HT1080 (cell line): ENCODE data around the gene ABCA13. TPM values are rescaled to one million over a fixed set of nuclear protein-coding genes. Genes with fewer than 3 reads are reported as not detected.

Experiments
- DNase-seq: peaks from one replicate; pipeline ENCODE4 v3.0.0-alpha.2; 2015; ENCODE audit warnings: low read depth
- total RNA-seq: library from RNA; depleted of rRNA; stranded (reverse); fragments of >200 nt; shearing (Covaris generic); gene quantifications from 2 replicates; pipeline ENCODE4 v1.2.3, GENCODE V29; 2014

The ABCA13 gene
- total RNA-seq, 1 experiment from 2014 or later = 1.7 TPM

DNA sequence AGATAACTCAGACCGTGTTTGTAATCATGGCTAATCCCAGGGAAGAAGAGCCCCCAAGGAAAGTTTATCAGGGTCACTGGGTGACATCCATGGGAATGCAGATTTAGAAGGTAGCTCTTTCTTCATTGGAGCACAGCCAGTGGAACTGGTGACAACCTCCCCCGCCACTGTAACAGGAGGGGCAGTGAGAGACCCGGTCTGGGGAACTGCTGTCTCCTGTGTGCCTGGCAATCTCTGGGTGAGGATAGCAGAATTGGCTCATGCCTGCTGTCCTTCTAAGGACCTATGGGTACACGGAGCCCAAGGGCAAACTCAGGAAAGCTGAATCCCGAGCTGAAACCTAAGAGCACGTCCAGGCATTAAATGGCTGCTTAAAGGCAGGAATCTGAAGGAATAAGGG is 341.6 kb downstream of the ABCA13 start:
- DNase-seq = no peak

DNA sequence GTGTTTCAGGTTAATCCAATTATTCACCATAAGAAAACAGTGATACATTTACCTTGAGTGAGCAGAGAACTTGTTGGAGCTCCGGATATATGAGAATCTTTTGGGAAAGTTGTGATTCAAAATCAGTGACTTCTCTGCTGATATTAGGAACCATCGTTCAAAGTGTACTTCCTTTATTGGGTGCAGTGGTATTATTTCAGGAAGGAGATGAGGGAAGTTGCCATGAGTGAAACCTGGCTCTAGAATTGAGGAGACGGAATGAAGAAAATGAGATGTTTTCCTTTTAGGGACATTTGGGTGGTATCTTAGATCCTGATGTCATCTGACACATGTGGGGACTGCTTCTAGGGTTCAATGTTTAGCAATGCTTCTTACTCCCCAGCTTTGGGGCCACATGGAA is 343.9 kb downstream of the ABCA13 start:
- no peak for DNase-seq

DNA sequence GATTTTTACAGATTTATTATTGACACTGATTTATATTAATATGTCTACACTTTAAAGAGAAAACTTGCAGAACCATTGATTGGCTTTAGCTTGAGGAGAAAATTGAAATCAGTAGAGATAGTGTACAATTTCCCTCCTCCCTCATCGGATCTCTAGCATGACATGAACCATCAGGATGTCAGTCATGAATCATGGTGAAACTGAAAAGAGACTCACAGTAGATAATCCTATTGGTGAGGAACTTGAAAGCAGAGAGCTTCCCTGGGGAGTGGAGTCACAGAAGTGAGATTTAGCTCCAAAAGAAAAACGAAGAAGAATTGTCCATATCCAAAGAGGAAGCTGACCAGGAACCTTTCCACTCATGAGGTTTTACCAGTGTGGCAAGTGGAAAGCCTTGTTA is 346.8 kb downstream of the ABCA13 start:
- no peak for DNase-seq

DNA sequence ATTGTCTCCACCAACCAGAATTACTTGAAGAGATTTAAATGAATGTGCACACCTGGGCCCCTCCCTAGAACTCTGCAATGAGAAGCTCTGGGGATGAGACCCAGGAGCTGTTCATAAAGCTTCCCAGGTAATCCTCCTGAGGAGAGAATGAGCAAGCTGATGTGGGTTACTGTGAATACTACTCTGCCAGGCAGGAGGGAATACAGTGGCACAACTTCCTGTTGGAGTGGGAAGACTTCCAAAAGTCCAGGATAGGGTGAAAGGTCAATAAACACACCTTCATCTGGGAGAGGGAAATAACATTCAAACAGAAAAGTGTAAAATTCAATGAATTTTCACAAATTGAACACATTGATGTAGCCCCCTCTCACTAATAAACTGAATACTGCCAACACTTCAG is 351.4 kb downstream of the ABCA13 start:
- DNase-seq = no peak

DNA sequence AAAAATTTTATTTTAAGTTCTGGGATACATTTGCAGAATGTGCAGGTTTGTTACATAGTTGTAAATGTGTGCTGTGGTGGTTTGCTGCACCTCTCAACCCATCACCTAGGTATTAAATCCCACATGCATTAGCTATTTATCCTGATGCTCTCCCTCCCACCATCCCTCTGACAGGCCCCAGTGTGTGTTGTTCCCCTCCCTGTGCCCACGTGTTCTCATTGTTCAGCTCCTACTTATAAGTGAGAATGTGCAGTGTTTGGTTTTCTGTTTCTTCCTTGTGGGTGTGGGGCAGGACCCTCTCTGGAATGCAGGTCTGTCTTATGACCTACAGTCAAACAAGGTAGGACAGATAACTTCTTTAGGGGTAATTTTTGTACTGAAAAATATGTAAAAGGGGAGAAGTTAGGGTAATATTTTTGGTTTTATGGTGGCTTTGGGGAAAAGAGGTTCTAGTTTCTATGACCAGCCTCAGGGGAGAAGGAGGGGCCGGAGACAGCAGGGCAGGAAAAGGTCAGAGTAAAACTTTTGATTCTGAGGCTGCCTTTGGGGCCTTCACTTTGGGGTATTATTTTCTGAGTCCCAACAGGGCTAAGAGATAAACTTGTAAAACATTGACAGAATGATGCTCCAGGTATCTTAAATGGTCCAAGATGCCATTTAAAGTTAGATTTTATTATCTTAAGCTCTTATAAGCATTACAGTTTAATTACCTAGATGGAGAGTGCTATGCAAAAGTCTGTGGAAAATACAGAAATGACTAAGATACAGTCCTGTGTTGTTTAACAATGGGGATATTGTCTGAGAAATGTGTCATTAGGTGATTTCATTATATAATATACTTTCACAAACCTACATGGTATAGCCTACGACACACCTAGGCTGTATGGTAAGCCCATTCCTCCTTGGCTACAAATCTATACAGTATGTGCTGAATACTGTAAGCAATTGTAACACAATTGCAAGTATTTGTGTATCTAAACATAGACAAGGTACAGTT is 354.8 kb downstream of the ABCA13 start:
- peak; percentile 24 for DNase-seq

DNA sequence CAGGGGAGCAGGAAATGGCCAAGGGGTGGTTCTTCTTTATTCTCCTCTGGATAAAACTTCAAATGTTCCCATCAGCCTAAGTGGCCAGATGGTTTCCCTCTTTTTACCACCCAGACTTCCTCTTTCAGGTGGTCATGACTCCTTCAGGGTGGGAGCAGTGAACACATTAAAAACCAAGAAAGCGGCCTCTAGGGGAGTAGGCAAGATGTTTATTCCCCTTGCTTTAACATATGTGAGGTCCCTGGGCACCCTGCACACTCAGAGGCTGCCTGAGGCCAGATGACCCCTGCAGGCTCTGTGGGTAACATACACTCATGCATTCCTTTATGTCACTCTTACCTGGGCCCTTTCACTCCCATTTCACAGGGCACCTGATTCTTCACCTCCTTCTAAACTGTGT is 357.4 kb downstream of the ABCA13 start:
- DNase-seq = peak; percentile 4

DNA sequence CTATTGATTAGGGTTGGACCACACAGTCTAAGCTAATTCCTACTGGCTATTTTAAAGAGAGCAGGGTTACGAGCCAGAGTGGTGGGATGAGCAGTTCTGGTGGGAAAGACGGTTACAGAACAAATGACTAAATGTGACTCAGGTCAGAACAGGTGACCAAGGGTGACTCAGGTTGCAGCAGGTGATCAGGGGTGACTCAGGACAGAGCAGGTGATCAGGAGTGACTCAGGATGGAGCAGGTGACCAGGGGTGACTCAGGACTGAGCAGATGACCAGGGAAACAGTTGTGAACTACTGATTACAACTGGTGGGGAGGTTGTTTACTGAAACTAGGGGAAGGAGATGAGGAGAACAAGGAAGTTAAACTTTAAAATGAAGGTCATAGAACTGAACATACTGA is 366.3 kb downstream of the ABCA13 start:
- DNase-seq = peak; percentile 81

DNA sequence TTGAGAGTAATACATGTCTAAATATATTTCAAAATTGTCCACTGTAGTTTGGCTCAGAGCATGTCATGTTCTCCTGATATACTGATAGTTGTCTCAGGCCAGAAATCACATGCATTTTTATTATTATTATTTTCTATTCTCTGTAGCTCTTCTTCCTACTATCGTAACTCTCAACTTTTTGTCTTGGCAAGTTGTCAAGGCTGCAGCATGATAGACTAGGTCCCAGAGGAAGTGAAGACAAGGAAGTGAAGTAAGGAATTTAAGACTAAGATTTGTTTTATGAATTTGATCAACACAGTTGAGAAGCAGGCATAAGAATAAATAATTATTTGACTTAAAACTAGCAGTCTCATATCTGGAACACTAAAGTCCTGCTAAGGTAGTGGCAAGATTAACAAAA is 369.5 kb downstream of the ABCA13 start:
- no peak for DNase-seq

DNA sequence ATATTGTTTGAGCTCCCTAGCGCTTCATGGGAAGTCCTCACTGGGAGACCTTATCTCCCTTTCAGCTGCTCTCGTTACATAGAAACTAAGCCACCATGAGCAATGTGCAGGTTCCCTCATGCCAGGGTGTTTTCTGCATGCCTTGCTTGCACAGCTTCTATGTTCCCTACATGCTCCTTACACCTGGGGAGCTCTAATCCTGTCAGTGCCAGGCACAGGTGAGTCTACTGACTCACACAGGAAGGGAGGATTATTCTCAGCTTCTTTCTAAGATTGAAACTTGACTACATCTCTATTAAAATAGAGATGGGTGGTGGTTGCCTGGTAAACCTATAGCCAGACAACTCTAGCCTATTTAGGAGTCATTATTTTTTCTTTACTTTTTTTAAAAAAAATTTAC is 377.4 kb downstream of the ABCA13 start:
- no peak for DNase-seq

DNA sequence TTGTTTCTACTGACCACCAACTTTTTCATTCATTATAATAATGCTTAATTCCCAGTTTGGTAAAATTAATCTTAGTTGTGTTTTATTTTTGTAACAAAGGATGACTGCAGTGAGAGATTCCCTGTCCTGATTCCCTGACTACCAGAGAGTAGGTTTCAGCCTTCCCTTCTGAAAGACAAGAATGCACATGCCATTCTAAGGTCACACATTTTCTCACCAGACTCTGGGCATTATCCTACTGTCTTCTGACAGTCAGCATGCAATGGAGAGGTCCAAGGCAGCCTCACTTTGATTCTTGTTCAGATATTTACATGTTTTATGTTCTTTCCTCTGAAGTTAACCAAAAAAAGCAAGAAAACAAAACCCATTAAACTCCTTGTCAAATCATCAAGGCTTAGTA is 380.4 kb downstream of the ABCA13 start:
- no peak for DNase-seq

DNA sequence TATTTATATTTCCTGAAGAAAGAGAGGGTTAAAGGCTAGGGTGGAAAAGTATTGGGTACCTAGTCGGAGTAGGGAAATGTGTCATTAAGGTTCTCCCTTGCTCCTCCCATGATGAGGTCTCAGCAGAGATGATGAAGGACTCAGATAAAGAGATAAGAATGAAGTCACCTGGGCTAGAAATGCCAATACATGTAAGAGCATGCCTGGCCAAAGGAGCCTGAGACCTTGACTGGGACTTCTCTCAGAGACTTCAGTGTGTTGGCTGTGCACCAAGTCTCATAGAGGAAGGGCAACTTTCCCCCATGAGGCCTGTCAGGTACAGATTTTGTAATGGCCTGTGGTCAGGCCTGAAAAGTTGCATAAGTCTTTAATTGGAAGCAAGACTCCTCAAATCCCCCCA is 392.1 kb downstream of the ABCA13 start:
- DNase-seq = no peak

DNA sequence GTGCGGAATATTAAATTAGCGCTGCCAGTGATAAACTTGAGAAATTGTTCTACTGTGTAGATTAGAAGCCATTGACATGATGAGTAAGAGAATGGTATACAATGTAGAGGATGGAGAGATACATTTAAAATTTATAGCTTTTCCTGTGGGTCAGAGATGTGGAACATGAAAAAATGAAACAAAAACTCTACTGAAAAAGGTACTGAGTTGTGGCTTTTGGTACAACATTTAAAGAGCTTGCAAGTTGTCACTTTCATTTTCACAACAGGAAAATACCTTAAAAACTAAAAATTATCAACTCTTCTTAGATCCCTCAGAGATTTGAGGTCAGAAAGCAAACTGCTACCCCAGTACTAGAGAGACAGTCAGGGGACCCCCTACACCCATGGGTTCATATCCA is 404.3 kb downstream of the ABCA13 start:
- no peak for DNase-seq

DNA sequence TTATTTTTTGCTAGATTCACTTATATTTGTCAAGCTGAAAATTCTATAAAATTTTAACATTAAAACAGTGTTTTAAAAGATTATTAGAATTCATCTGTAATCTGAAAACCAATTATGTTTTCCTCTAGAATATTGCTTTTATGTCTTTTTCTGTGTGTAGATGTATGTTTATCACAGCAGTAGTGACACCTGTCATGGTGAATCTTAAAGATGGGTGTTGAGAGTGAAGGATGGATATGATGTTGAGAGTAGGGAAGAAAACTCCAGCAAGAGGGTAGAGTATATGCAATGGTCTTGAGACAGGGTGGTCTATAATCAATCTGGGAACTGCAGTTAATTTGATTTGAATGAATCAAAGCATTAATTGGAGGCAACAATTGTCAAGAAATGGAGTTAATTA is 416.2 kb downstream of the ABCA13 start:
- DNase-seq = no peak

DNA sequence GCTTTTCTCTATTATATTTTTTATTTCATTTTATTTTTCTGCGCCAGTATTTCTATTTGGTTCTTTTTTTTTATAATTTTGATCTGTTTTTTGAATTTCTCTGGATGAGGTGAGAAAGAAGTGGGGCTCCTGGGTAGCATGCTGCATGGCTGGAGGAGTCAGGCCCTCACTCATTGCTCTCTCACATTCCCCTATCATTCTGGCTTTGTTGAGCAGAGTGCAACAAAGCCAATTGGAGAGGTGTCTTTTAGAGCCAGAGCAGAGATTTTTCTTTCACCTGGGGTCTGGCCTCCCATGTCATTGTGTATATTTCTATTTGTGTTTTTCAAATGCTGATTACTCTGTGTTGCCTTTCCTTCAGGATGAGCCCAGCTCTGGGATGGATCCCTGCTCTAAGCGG is 423.1 kb downstream of the ABCA13 start:
- no peak for DNase-seq

DNA sequence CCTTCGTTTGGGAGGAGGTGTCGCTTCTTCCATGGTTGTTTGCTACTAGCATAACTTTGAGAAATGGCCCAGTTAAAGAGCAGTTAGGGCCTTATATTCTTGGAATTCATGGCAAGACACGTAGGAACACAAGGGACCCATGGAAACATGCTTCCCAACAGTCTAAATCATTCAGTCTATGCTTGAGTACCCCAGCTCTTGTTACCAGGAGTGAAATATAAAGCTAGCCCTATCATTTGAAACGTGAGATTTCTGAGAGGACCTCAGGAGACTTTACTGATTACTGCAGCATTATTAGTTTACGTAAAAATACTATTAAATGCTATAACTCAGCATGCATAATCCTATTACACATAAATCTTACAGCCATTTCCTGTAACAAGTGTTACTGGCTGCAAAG is 424.5 kb downstream of the ABCA13 start:
- no peak for DNase-seq

DNA sequence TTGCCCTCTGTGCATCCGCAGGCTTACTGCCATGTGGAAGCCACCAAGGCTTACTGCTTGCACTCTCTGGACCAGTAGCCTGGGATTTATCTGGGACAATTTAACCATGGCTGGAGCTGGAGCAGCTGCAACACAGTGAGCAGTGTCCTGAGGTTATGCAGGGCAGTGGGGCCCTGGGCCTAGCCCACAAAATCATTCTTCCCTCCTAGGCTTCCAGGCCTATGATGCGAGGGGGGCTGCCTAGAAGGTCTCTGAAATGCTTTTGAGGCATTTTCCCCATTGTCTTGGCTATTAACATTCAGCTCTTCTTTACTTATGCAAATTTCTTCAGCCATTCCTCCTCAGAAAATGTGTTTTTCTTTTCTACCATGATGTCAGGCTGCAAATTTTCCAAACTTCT is 439.4 kb downstream of the ABCA13 start:
- DNase-seq = no peak

DNA sequence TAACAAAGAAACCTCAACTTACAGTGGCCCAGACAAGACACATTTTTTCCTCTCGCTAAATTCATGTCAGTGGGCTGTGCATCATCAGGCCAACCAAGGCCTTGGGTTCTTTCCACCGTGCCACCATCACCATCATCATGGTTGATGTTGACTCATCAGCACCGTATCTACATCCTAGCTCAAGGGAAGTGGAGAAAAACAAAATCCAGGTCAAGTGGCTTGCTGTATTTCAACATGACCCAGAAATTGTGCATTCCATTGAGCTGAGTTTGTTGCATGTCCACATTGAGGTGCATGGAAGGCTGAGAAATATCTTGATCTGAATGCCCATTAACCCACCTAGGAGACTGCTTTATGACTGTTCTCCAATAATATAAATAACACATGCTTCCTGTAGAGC is 440.7 kb downstream of the ABCA13 start:
- DNase-seq = peak; percentile 88

DNA sequence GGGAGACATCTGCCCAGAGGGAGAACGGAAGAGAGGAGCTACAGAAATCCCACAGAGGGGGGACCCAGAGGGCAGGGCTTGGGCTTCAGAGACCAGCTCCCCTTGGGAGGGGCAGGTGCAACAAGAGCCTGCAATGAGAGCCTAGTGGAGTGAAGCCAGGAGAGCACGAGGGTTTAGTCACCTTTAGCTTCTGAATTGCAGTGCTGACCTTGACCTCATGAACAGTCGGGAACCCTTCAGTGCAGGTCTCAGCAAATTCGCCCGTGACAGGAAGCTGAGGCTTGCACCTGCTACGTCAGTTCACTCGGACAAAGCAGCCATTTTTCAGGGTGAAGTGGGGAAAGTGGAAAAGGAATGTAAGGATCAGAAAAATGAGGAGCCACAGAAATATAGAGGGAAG is 446.2 kb downstream of the ABCA13 start:
- DNase-seq = no peak

DNA sequence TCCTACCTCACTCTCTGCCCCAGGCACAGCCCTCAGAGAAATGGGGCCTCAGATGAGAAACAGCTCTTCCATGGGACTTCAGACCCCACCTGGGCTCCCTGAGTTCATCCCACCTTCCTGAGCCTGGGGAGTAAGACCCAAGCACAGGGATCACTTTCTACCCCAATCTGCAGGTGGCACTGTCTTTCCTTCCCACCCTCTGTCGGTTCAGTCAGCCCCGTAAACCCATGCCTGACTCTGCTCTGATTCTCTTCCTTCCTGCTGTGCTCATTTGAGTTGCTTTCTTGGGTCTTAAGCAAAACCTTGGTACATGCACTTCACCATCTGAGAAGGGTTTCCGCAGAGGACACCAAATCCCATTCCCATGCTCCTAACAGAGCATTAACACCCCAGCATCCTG is 446.7 kb downstream of the ABCA13 start:
- no peak for DNase-seq

DNA sequence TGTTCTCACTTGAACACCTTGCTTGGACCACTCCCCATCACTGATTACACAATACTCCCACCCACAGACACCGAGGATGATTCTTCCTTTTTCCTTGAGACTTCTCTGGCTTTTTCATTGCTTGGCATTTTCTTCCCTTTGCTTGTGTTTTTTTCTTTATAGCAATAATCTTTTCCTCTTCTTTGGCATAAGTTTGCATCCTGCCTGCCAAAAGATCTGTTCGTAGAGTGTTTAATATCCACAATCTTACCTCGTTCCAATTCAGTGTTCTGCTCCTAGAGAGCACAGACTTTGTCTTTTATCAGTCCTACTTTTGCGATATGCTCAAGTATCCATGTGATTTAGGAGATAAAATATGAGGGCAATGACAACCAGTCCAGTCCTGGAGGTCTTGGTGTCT is 449.8 kb downstream of the ABCA13 start:
- no peak for DNase-seq

DNA sequence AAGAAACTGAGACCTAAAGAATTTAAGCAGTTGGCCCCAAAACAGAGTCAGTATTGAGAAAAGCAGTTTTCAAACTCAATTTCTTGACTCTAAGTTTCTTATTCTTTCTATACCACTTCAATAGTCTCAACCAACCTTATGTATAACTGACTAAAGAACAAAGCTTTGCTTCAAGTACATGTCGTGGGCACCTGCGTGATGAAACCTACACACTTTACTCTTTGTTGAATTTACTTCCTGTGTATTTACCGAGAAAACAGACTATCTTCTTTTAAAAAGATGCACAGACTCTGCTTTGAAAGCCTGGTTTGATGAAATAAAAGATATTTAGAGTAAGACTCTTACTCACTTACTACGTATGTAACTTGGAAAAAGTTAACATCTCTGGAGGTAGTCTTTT is 455.9 kb downstream of the ABCA13 start:
- no peak for DNase-seq

DNA sequence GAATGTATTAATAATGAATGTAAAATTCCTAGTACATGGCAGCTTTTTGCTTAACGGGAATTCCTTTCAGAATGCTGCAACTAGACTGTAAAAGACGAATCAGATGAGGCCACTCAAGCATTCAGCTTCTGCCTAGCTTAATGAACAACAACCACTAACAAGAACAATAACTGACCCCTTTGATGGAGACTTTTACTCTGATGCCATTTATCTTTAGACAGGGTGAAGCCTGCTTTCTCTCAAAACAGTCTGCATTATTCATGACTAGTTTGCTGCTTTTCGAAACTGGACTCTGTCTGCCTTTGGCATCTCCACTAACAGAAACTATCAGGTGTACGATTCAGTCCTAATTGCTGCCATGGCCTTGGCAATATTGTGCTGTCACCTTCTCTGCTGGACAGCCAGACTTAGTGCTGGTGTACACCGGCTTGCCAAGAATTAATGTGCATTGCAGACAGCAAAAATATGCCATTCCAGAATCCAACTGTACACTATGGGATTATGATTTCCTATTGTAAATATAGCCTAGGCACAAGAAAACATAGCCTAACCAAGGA is 457.6 kb downstream of the ABCA13 start:
- no peak for DNase-seq

DNA sequence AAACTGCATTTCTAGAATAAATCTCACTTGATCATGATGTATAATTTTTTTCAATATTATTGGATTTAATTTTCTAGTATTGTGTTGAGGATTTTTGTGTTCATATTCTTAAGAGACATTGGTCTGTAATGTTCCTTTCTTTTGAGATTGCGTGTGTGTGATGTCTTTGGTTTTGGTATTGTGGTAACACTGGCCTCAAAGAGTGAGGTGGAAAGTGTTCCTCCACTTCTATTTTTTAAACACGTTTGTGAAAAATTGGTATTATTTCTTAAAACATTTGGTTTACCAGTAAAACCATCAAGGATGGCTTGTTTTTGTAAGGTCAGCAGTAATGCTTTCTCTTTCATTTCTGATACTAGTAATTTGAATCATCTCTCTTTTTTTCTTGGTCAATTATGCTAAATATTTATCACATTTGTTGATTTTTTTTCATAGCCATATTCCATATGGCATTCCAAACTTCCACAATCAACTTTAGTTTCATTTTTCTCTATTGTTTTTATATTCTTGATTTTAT is 462.9 kb downstream of the ABCA13 start:
- no peak for DNase-seq
